Karpas-422 (cell line): Measurements from ENCODE around the gene SLC29A1. TPM values are rescaled to one million over a fixed set of nuclear protein-coding genes. Genes with fewer than 3 reads are reported as not detected.

ENCODE experiments used
- DNase-seq: peaks from one replicate; pipeline ENCODE4 v3.0.0-alpha.2; 2015
- H2AFZ ChIP-seq: fragments of 200-600 bp; sonication (generic); 2 replicates; pipeline ENCODE4 v1.6.1; 2014; ENCODE audit warnings: antibody characterized with exemption, low read length, mixed read lengths
- H3K27ac ChIP-seq: fragments of 200-600 bp; sonication (generic); 2 replicates; pipeline ENCODE4 v1.5.1; 2014; ENCODE audit warnings: mild to moderate bottlenecking, low read length, moderate library complexity
- H3K27me3 ChIP-seq: fragments of 200-600 bp; sonication (generic); 2 replicates; pipeline ENCODE4 v1.6.1; 2014; ENCODE audit warnings: low read length, mixed read lengths
- H3K36me3 ChIP-seq: fragments of 200-600 bp; sonication (generic); 2 replicates; pipeline ENCODE4 v1.6.1; 2014; ENCODE audit warnings: low read length, mixed read lengths; ENCODE audit not compliant: insufficient read depth
- H3K4me1 ChIP-seq: fragments of 200-600 bp; sonication (generic); 2 replicates; pipeline ENCODE4 v1.6.1; 2014; ENCODE audit warnings: mild to moderate bottlenecking, low read length, mixed read lengths
- H3K4me2 ChIP-seq: fragments of 200-600 bp; sonication (generic); 2 replicates; pipeline ENCODE4 v1.6.1; 2014; ENCODE audit warnings: low read length, low read depth, mild to moderate bottlenecking; ENCODE audit not compliant: poor library complexity, severe bottlenecking
- H3K4me3 ChIP-seq: fragments of 200-600 bp; sonication (generic); 2 replicates; pipeline ENCODE4 v1.5.1; 2014; ENCODE audit warnings: mild to moderate bottlenecking, antibody characterized with exemption, low read length, mixed read lengths
- H3K79me2 ChIP-seq: fragments of 200-600 bp; sonication (generic); 2 replicates; pipeline ENCODE4 v1.6.1; 2014; ENCODE audit warnings: mild to moderate bottlenecking, low read length, mixed read lengths
- H3K9ac ChIP-seq: fragments of 200-600 bp; sonication (generic); 2 replicates; pipeline ENCODE4 v1.6.0; 2014; ENCODE audit warnings: low read length
- H3K9me2 ChIP-seq: fragments of 200-600 bp; sonication (generic), shearing (Covaris generic); replicated peaks from 2 replicates; pipeline ENCODE4 v1.6.0; 2014; ENCODE audit warnings: mild to moderate bottlenecking, low read length, moderate library complexity; ENCODE audit not compliant: insufficient read depth
- H3K9me3 ChIP-seq: fragments of 300-700, 200-600 bp; sonication (generic); 2 replicates; pipeline ENCODE4 v1.6.1; 2014; ENCODE audit warnings: low read length, mixed read lengths
- H4K20me1 ChIP-seq: fragments of 200-600 bp; sonication (generic); 2 replicates; pipeline ENCODE4 v1.6.1; 2014; ENCODE audit warnings: mild to moderate bottlenecking, antibody characterized with exemption, low read length, low read depth; ENCODE audit not compliant: insufficient read depth
- total RNA-seq: library from RNA; depleted of rRNA; stranded (reverse); fragments of >200 nt; shearing (Covaris generic); gene quantifications from 2 replicates; pipeline ENCODE4 v1.2.3, GENCODE V29; 2014; ENCODE audit warnings: low replicate concordance

SLC29A1 gene
- total RNA-seq, 1 experiment from 2014 or later, result 26.9 TPM

- H2AFZ ChIP-seq, result no peak overlapping the region
- no peak overlapping the region for H3K4me2 ChIP-seq
- H4K20me1 ChIP-seq, result peaks cover 54% of the 10 kb centered on the region
- peaks cover 59% of the 10 kb centered on the region for H3K4me1 ChIP-seq
- H3K79me2 ChIP-seq, result peaks cover 42% of the 10 kb centered on the region
- DNase-seq, result no peak
- no peak overlapping the region for H3K4me3 ChIP-seq
- H3K27me3 ChIP-seq, result no peaks in the 10 kb centered on the region
- H3K27ac ChIP-seq, result no peak overlapping the region
- no peak overlapping the region for H3K9ac ChIP-seq
- peaks cover 74% of the 10 kb centered on the region for H3K36me3 ChIP-seq
- no peaks in the 10 kb centered on the region for H3K9me2 ChIP-seq
- no peaks in the 10 kb centered on the region for H3K9me3 ChIP-seq
These were observed 27.3 kb downstream of the SLC29A1 start for GRCh38 chr6:44250718-44251123.

GRCh38 chr6:44251576-44252524 is 28.5 kb downstream of the SLC29A1 start:
- Histone ChIP-seq H2AFZ (no peak overlapping the region), H3K36me3 (peaks cover 74% of the 10 kb centered on the region), H3K79me2 (peaks cover 47% of the 10 kb centered on the region), H3K27me3 (no peaks in the 10 kb centered on the region), H3K4me1 (peaks cover 63% of the 10 kb centered on the region), H3K4me2 (no peak overlapping the region), H3K9me3 (no peaks in the 10 kb centered on the region), H3K9me2 (no peaks in the 10 kb centered on the region), H4K20me1 (peaks cover 56% of the 10 kb centered on the region), H3K4me3 (no peak overlapping the region), H3K9ac (no peak overlapping the region), H3K27ac (no peak overlapping the region)
- DNase-seq, result peak; percentile 51

- Histone ChIP-seq H3K27ac (no peak overlapping the region), H3K79me2 (peaks cover 33% of the 10 kb centered on the region), H3K9ac (0 out of 2 replicates have a peak overlapping the region, but pooled peaks have one; percentile 35), H3K4me1 (peaks cover 69% of the 10 kb centered on the region), H3K4me2 (peak overlapping the region; percentile 95), H3K9me3 (no peaks in the 10 kb centered on the region), H4K20me1 (peaks cover 41% of the 10 kb centered on the region), H3K4me3 (no peak overlapping the region), H3K9me2 (no peaks in the 10 kb centered on the region), H2AFZ (no peak overlapping the region), H3K27me3 (no peaks in the 10 kb centered on the region), H3K36me3 (peaks cover 60% of the 10 kb centered on the region)
- peak; percentile 86 for DNase-seq
These were observed 30.1 kb downstream of the SLC29A1 start for GRCh38 chr6:44253307-44254101.

GRCh38 chr6:44254191-44255104 is 31.1 kb downstream of the SLC29A1 start:
- Histone ChIP-seq H3K36me3 (peaks cover 52% of the 10 kb centered on the region), H3K4me3 (no peak overlapping the region), H2AFZ (no peak overlapping the region), H3K9ac (peak overlapping the region; percentile 35; the same call in 1 of the 2 replicates), H3K4me1 (peaks cover 68% of the 10 kb centered on the region), H4K20me1 (peaks cover 32% of the 10 kb centered on the region), H3K27me3 (no peaks in the 10 kb centered on the region), H3K9me2 (no peaks in the 10 kb centered on the region), H3K27ac (no peak overlapping the region), H3K79me2 (peaks cover 24% of the 10 kb centered on the region), H3K9me3 (no peaks in the 10 kb centered on the region), H3K4me2 (peak overlapping the region; percentile 95)
- peak; percentile 69 for DNase-seq

GRCh38 chr6:44255105-44255808 is 31.9 kb downstream of the SLC29A1 start:
- H3K79me2 ChIP-seq, result peaks cover 16% of the 10 kb centered on the region
- peak overlapping the region; percentile 92 for H3K9ac ChIP-seq
- no peaks in the 10 kb centered on the region for H3K27me3 ChIP-seq
- H3K9me2 ChIP-seq, result no peaks in the 10 kb centered on the region
- H2AFZ ChIP-seq, result no peak overlapping the region
- peak overlapping the region; percentile 95 for H3K4me2 ChIP-seq
- H4K20me1 ChIP-seq, result peaks cover 24% of the 10 kb centered on the region
- peak overlapping the region; percentile 96; the same call in 1 of the 2 replicates for H3K4me3 ChIP-seq
- peak; percentile 72 for DNase-seq
- no peaks in the 10 kb centered on the region for H3K9me3 ChIP-seq
- peaks cover 62% of the 10 kb centered on the region for H3K4me1 ChIP-seq
- H3K36me3 ChIP-seq, result peaks cover 44% of the 10 kb centered on the region
- peak overlapping the region; percentile 48 for H3K27ac ChIP-seq

- peak overlapping the region; percentile 92 for H3K9ac ChIP-seq
- H3K27ac ChIP-seq, result peak overlapping the region; percentile 48
- peak overlapping the region; percentile 95 for H3K4me2 ChIP-seq
- H2AFZ ChIP-seq, result no peak overlapping the region
- H3K36me3 ChIP-seq, result peaks cover 36% of the 10 kb centered on the region
- H3K79me2 ChIP-seq, result peaks cover 7% of the 10 kb centered on the region
- H3K4me3 ChIP-seq, result peak overlapping the region; percentile 96
- H3K27me3 ChIP-seq, result no peaks in the 10 kb centered on the region
- peaks cover 15% of the 10 kb centered on the region for H4K20me1 ChIP-seq
- DNase-seq, result peak; percentile 69
- H3K4me1 ChIP-seq, result peaks cover 59% of the 10 kb centered on the region
- H3K9me2 ChIP-seq, result no peaks in the 10 kb centered on the region
- no peaks in the 10 kb centered on the region for H3K9me3 ChIP-seq
These were observed 32.7 kb downstream of the SLC29A1 start for GRCh38 chr6:44255871-44256774.

GRCh38 chr6:44256775-44257024 is 33.3 kb downstream of the SLC29A1 start:
- H3K27ac ChIP-seq, result peak overlapping the region; percentile 48
- peak overlapping the region; percentile 92 for H3K9ac ChIP-seq
- H3K79me2 ChIP-seq, result peaks cover 8% of the 10 kb centered on the region
- H2AFZ ChIP-seq, result no peak overlapping the region
- no peaks in the 10 kb centered on the region for H3K9me3 ChIP-seq
- peak overlapping the region; percentile 96 for H3K4me3 ChIP-seq
- H3K4me1 ChIP-seq, result peaks cover 63% of the 10 kb centered on the region
- peak overlapping the region; percentile 95 for H3K4me2 ChIP-seq
- H3K36me3 ChIP-seq, result peaks cover 35% of the 10 kb centered on the region
- peaks cover 11% of the 10 kb centered on the region for H4K20me1 ChIP-seq
- H3K27me3 ChIP-seq, result no peaks in the 10 kb centered on the region
- H3K9me2 ChIP-seq, result no peaks in the 10 kb centered on the region
- no peak for DNase-seq
